DOHH2 (cell line): Measurements from ENCODE around the gene PPP2R3A.

ENCODE experiments used
- H3F3A ChIP-seq: fragments of 200-600 bp; sonication (generic), shearing (Covaris generic); 2 replicates; pipeline ENCODE4 v1.6.0; 2016; ENCODE audit warnings: antibody characterized with exemption, mild to moderate bottlenecking; ENCODE audit not compliant: control insufficient read depth, insufficient read depth
- H3K27ac ChIP-seq: fragments of 200-600 bp; sonication (generic); 2 replicates; pipeline ENCODE4 v1.5.1; 2014; ENCODE audit warnings: low read depth, mild to moderate bottlenecking, low read length, moderate library complexity
- H3K27me3 ChIP-seq: fragments of 200-600 bp; sonication (generic); 2 replicates; pipeline ENCODE4 v1.6.1; 2014; ENCODE audit warnings: mild to moderate bottlenecking, low read length, mixed read lengths; ENCODE audit not compliant: control insufficient read depth
- H3K36me3 ChIP-seq: fragments of 200-600 bp; sonication (generic); 2 replicates; pipeline ENCODE4 v1.6.1; 2014; ENCODE audit warnings: mild to moderate bottlenecking, low read length, moderate library complexity, mixed read lengths; ENCODE audit not compliant: control insufficient read depth
- H3K4me1 ChIP-seq: fragments of 200-600 bp; sonication (generic); 2 replicates; pipeline ENCODE4 v1.6.1; 2014; ENCODE audit warnings: mild to moderate bottlenecking, low read length, mixed read lengths; ENCODE audit not compliant: control insufficient read depth
- H3K4me2 ChIP-seq: fragments of 200-600 bp; sonication (generic); 2 replicates; pipeline ENCODE4 v1.6.0; 2014; ENCODE audit warnings: mild to moderate bottlenecking, low read length, moderate library complexity
- H3K4me3 ChIP-seq: fragments of 200-600 bp; sonication (generic); 2 replicates; pipeline ENCODE4 v1.5.1; 2014; ENCODE audit warnings: mild to moderate bottlenecking, low read length, mixed read lengths
- H3K79me2 ChIP-seq: fragments of 200-600 bp; sonication (generic); 2 replicates; pipeline ENCODE4 v1.6.1; 2014; ENCODE audit warnings: mild to moderate bottlenecking, low read length, mixed read lengths; ENCODE audit not compliant: control insufficient read depth
- H3K9me2 ChIP-seq: fragments of 200-600 bp; sonication (generic); replicated peaks from 2 replicates; pipeline ENCODE4 v1.6.1; 2014; ENCODE audit warnings: mild to moderate bottlenecking, low read length, mixed read lengths; ENCODE audit not compliant: control insufficient read depth
- H3K9me3 ChIP-seq: fragments of 200-600 bp; sonication (generic); 2 replicates; pipeline ENCODE4 v1.6.1; 2014; ENCODE audit warnings: antibody characterized with exemption, low read length, mixed read lengths; ENCODE audit not compliant: control insufficient read depth, insufficient read depth
- H4K20me1 ChIP-seq: fragments of 200-600 bp; sonication (generic); 2 replicates; pipeline ENCODE4 v1.6.0; 2014; ENCODE audit warnings: low read depth, mild to moderate bottlenecking, antibody characterized with exemption, low read length, moderate library complexity; ENCODE audit not compliant: control insufficient read depth, insufficient read depth
- EZH2phosphoT487 ChIP-seq: fragments of 200-600 bp; sonication (generic); IDR thresholded peaks from 2 replicates; pipeline ENCODE4 v1.6.1; 2017; ENCODE audit warnings: borderline replicate concordance, mild to moderate bottlenecking, antibody characterized with exemption, low read length, moderate library complexity, mixed read lengths
- TF ChIP-seq, protein P1 (sequence below): fragments of 200-600 bp; sonication (generic); IDR thresholded peaks from one replicate; pipeline ENCODE4 v1.5.1; 2014; ENCODE audit warnings: antibody characterized with exemption, mild to moderate bottlenecking, low read depth, low read length; ENCODE audit not compliant: poor library complexity, severe bottlenecking

The PPP2R3A gene

DNA sequence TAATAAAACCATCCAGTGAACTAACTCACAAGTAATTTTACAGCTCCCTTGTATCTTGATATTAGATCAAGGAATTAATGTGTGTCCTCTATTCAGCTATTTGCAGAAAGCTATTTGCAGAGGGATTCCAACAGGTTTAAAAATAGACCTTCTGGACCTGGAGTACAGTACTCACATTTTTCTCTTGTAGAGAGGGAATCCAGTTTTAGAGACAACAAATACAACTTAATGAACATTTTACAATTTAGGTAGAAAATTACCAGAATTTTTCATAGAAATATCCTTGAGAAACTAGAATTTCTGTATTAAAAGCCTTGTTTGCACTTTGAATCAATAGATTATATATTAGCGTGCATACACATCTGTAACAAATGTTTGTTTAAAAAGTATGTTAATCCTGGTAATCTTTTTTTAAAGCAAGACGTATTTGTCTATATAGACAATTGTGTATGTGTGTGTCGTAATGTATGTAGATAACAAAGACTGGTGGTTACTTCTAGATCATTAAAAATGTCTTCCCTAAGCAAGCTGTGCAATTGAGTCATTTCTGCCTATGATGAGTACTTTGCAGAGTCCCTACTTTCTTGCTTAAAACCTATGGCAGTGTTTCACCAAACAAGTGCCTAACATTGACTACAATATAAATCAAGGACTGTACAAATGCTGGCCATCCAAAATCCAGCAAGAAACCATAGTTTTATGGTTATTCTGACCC lies 57.9 kb downstream of the PPP2R3A start:
- Histone ChIP-seq H3K27me3 (peaks cover 44% of the 10 kb centered on the region), H3K4me1 (no peaks in the 10 kb centered on the region), H4K20me1 (no peaks in the 10 kb centered on the region), H3K9me3 (no peaks in the 10 kb centered on the region), H3F3A (no peaks in the 10 kb centered on the region), H3K36me3 (no peaks in the 10 kb centered on the region), H3K4me2 (no peak overlapping the region), H3K79me2 (no peaks in the 10 kb centered on the region), H3K9me2 (no peaks in the 10 kb centered on the region), H3K27ac (no peak overlapping the region), H3K4me3 (no peak overlapping the region)
- TF ChIP-seq, protein P1, sequence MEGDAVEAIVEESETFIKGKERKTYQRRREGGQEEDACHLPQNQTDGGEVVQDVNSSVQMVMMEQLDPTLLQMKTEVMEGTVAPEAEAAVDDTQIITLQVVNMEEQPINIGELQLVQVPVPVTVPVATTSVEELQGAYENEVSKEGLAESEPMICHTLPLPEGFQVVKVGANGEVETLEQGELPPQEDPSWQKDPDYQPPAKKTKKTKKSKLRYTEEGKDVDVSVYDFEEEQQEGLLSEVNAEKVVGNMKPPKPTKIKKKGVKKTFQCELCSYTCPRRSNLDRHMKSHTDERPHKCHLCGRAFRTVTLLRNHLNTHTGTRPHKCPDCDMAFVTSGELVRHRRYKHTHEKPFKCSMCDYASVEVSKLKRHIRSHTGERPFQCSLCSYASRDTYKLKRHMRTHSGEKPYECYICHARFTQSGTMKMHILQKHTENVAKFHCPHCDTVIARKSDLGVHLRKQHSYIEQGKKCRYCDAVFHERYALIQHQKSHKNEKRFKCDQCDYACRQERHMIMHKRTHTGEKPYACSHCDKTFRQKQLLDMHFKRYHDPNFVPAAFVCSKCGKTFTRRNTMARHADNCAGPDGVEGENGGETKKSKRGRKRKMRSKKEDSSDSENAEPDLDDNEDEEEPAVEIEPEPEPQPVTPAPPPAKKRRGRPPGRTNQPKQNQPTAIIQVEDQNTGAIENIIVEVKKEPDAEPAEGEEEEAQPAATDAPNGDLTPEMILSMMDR, result no peak
- no peak for TF ChIP-seq EZH2phosphoT487

- TF ChIP-seq, protein P1, result no peak
- TF ChIP-seq EZH2phosphoT487, result no peak
- Histone ChIP-seq H3K36me3 (no peaks in the 10 kb centered on the region), H3K9me2 (no peaks in the 10 kb centered on the region), H3K79me2 (no peaks in the 10 kb centered on the region), H4K20me1 (no peaks in the 10 kb centered on the region), H3K9me3 (no peaks in the 10 kb centered on the region; the same call in 1 of the 2 replicates), H3K4me3 (no peak overlapping the region), H3F3A (no peaks in the 10 kb centered on the region), H3K4me2 (no peak overlapping the region), H3K4me1 (no peaks in the 10 kb centered on the region), H3K27ac (no peak overlapping the region), H3K27me3 (peaks cover 8% of the 10 kb centered on the region)
These were observed 70.8 kb downstream of the PPP2R3A start for GRCh38 chr3:136036306-136036705.

DNA sequence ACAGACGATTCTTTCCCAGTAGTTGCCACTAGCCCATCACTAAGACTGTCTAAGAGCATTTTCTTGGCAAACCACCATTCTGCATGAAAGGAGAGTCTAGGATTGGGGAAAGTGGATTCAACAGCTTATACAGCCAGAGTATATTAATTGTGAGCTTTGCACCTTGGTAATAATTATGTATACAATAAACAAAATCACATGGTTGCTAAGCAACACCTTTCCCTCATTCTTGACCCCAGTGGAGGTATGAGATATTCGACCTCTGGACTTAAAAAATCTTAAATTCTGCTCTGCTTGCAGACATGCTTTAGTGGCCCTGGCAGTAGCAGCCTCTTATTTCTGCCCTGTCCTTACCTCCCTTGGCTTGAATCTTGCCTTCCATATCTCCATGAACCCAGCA lies 73.1 kb downstream of the PPP2R3A start:
- TF ChIP-seq, protein P1, result no peak
- no peak for TF ChIP-seq EZH2phosphoT487
- peaks cover 8% of the 10 kb centered on the region for H3K27me3 ChIP-seq
- no peaks in the 10 kb centered on the region for H3K36me3 ChIP-seq
- no peaks in the 10 kb centered on the region for H3K4me1 ChIP-seq
- H3F3A ChIP-seq, result no peaks in the 10 kb centered on the region
- no peak overlapping the region for H3K27ac ChIP-seq
- H3K79me2 ChIP-seq, result no peaks in the 10 kb centered on the region
- H3K9me3 ChIP-seq, result no peaks in the 10 kb centered on the region
- no peak overlapping the region for H3K4me3 ChIP-seq
- no peaks in the 10 kb centered on the region for H3K9me2 ChIP-seq
- no peak overlapping the region for H3K4me2 ChIP-seq
- H4K20me1 ChIP-seq, result no peaks in the 10 kb centered on the region
